K562 (cell line): ENCODE results near the gene CYSRT1. TPM values are rescaled to one million over a fixed set of nuclear protein-coding genes. Genes with fewer than 3 reads are reported as not detected.
A peak's percentile ranks its signal among the peaks of the same experiment; 100 is the strongest.

ENCODE experiments used
- ATAC-seq: fragments of 200-7000 bp; cut with Tn5 transposase; 3 replicates; pipeline ENCODE4 v1.9.1; 2020; ENCODE audit warnings: moderate library complexity
- BruUV-seq: library from RNA; stranded (reverse); fragments of 400-500 nt; replicated peaks from 2 replicates; lab custom pipeline; 2021; lab: Mats Ljungman, UMichigan
- CTCF ChIA-PET: fragments of 300-600 bp; formaldehyde crosslinking; extraction: SDS; loops from one replicate; lab custom pipeline; 2021; ENCODE audit warnings: low intra/inter-chr PET ratio; lab: Yijun Ruan, JAX
- POLR2A ChIA-PET: fragments of 300-600, 350-650 bp; sonication (Branson Sonifier 250); formaldehyde crosslinking; extraction: SDS; loops from one replicate; lab custom pipeline; 2021; ENCODE audit warnings: antibody characterized with exemption, inconsistent platforms; lab: Yijun Ruan, JAX
- DNase-seq, 4 experiments: peaks; one replicate each; pipeline versions ENCODE4 v3.0.0 to v3.0.0-alpha.2; 2011 to 2018; ENCODE audit warnings: low spot score in 3 of 4, mixed read lengths in 3 of 4; ENCODE audit errors: extremely low read depth in 1 of 4
- FAIRE-seq: peaks from 2 replicates; lab custom pipeline; 2011; peaks lifted over from hg19 to GRCh38; lab: Jason Lieb, UNC
- H2AFZ ChIP-seq: 2 replicates; pipeline ENCODE4 v1.6.0; 2011; ENCODE audit warnings: low read depth, low read length, control low read depth, inconsistent platforms
- H3K27ac ChIP-seq: fragments of 200-600 bp; 3 replicates; pipeline ENCODE4 v1.8.0; 2011; ENCODE audit warnings: low read depth, mild to moderate bottlenecking, control low read depth, inconsistent platforms, low read length, moderate library complexity, mixed read lengths; ENCODE audit errors: extremely low read depth
- H3K27me3 ChIP-seq, 2 experiments: fragments of 300-600 bp in 1 of 2; 2 replicates in 1 of 2; 3 replicates in 1 of 2; pipeline versions ENCODE4 v1.6.0 to v1.8.0; 2011; ENCODE audit warnings: inconsistent platforms in 2 of 2, low read length in 2 of 2, mild to moderate bottlenecking in 1 of 2, mixed read lengths in 1 of 2, moderate library complexity in 1 of 2; ENCODE audit not compliant: control insufficient read depth in 2 of 2, insufficient read depth in 2 of 2
- H3K36me3 ChIP-seq: fragments of 300-600 bp; 3 replicates; pipeline ENCODE4 v1.8.0; 2011; ENCODE audit warnings: mild to moderate bottlenecking, low read length, inconsistent platforms; ENCODE audit not compliant: control insufficient read depth, insufficient read depth
- H3K4me1 ChIP-seq, 2 experiments: fragments of 200-600 bp in 1 of 2; replicated peaks in 1 of 2; 2 replicates in 1 of 2; 3 replicates in 1 of 2; pipeline versions ENCODE4 v1.5.1 to v1.8.0; 2011; ENCODE audit warnings: inconsistent platforms in 2 of 2, low read length in 2 of 2, mild to moderate bottlenecking in 1 of 2, mixed read lengths in 1 of 2, moderate library complexity in 1 of 2; ENCODE audit not compliant: control insufficient read depth in 2 of 2, insufficient read depth in 2 of 2
- H3K4me2 ChIP-seq: 2 replicates; pipeline ENCODE4 v1.6.1; 2011; ENCODE audit warnings: low read length, control low read depth, inconsistent platforms, mixed read lengths; ENCODE audit not compliant: insufficient read depth
- H3K4me3 ChIP-seq: fragments of 200-600 bp; sonication (generic), shearing (Covaris generic); 2 replicates; pipeline ENCODE4 v1.5.1; 2016; ENCODE audit warnings: control low read depth, inconsistent platforms
- H3K79me2 ChIP-seq: fragments of 200-600 bp; 3 replicates; pipeline ENCODE4 v1.8.0; 2011; ENCODE audit warnings: low read length, inconsistent platforms; ENCODE audit not compliant: control insufficient read depth, insufficient read depth
- H3K9ac ChIP-seq, 2 experiments: 2 replicates each; pipeline versions ENCODE4 v1.6.0 to v1.6.1; 2011; ENCODE audit warnings: low read depth in 2 of 2, low read length in 2 of 2, control low read depth in 1 of 2, inconsistent platforms in 1 of 2, mild to moderate bottlenecking in 1 of 2, mixed read lengths in 1 of 2; ENCODE audit not compliant: insufficient read depth in 1 of 2
- H3K9me1 ChIP-seq: one replicate; pipeline ENCODE4 v1.6.0; 2011; ENCODE audit warnings: inconsistent platforms, mild to moderate bottlenecking, low read length, moderate library complexity; ENCODE audit not compliant: control insufficient read depth, insufficient read depth
- H3K9me3 ChIP-seq: replicated peaks from 2 replicates; pipeline ENCODE4 v1.5.1; 2011; ENCODE audit warnings: low read depth, low read length, inconsistent platforms; ENCODE audit not compliant: control insufficient read depth, insufficient read depth
- H4K20me1 ChIP-seq: replicated peaks from 2 replicates; pipeline ENCODE4 v1.6.1; 2011; ENCODE audit warnings: low read length, inconsistent platforms, mixed read lengths; ENCODE audit not compliant: control insufficient read depth, insufficient read depth
- NCOA6 ChIP-seq: fragments of 450-650 bp; IDR thresholded peaks from 2 replicates; pipeline ENCODE4 v1.6.1; 2017; ENCODE audit warnings: mild to moderate bottlenecking
- POLR2G ChIP-seq: fragments of 200-400 bp; formaldehyde crosslinking; IDR thresholded peaks from 2 replicates; pipeline ENCODE4 v1.6.1; 2017; ENCODE audit warnings: low read depth, mild to moderate bottlenecking, antibody characterized with exemption, low read length, moderate library complexity
- RBFOX2 ChIP-seq: fragments of 200-400 bp; formaldehyde crosslinking; IDR thresholded peaks from 2 replicates; pipeline ENCODE4 v1.6.1; 2017; ENCODE audit warnings: low read depth, mild to moderate bottlenecking, low read length, moderate library complexity
- RBM25 ChIP-seq: fragments of 200-400 bp; formaldehyde crosslinking; IDR thresholded peaks from 2 replicates; pipeline ENCODE4 v1.6.1; 2018; ENCODE audit warnings: low read length, low read depth, moderate library complexity; ENCODE audit not compliant: severe bottlenecking
- ZKSCAN8 ChIP-seq: fragments of 200-800 bp; sonication (Bioruptor generic); IDR thresholded peaks from 2 replicates; pipeline ENCODE4 v1.6.1; 2016; ENCODE audit warnings: missing genetic modification characterization, missing compliant biosample characterization
- ZNF134 ChIP-seq: fragments of 250-450 bp; sonication (Bioruptor Pico); conservative IDR thresholded peaks from 2 replicates; pipeline ENCODE4 v1.4.0; 2020
- ZNF253 ChIP-seq: fragments of 250-450 bp; sonication (Bioruptor Pico); conservative IDR thresholded peaks from 2 replicates; pipeline ENCODE4 v1.6.1; 2021; ENCODE audit warnings: mild to moderate bottlenecking
- WGBS: fragments of 100-300 bp; shearing (Covaris generic); methylation state at CpG from one replicate; pipeline ENCODE4 v1.1.6; 2016; ENCODE audit warnings: low coverage, mixed read lengths; ENCODE audit not compliant: insufficient coverage; ENCODE audit errors: missing lambda C conversion rate; 5-methylcytosine and 5-hydroxymethylcytosine counted together
- in situ Hi-C: fragments of 300-500 bp; cut with MboI; formaldehyde crosslinking; loops from 4 replicates; pipeline ENCODE4 v1.15.0; 2018; ENCODE audit warnings: inconsistent platforms, mixed read lengths
- intact Hi-C: fragments of 100-400 bp; cut with micrococcal nuclease; formaldehyde crosslinking; loops from 2 replicates; pipeline ENCODE4 v1.14.2; 2022
- polyA plus RNA-seq, 8 experiments: library from polyadenylated mRNA; depleted of rRNA in 4 of 8; stranded (reverse) in 5 of 8; unstranded in 3 of 8; fragments of >200 nt; fragmentation: Nextera tagmentation in 2 of 8; fragmentation: Illumina TruSeq in 1 of 8; extraction: Ambion mirVana in 2 of 8; extraction: Trizol in 1 of 8; gene quantifications; 2 replicates each; pipeline versions ENCODE4 v1.2.1 to v1.2.3, GENCODE V29; 2011 to 2014; ENCODE audit warnings: inconsistent platforms in 1 of 8, missing spikeins in 1 of 8
- total RNA-seq, 7 experiments: library from RNA; depleted of rRNA in 6 of 7; stranded (reverse); fragments of >200 nt in 6 of 7; fragmentation: Illumina TruSeq in 2 of 7; extraction: Trizol in 2 of 7; gene quantifications; 2 replicates each; pipeline versions ENCODE4 v1.2.1 to v1.2.3, GENCODE V29; 2011 to 2021; ENCODE audit warnings: low replicate concordance in 1 of 7
- TF ChIP-seq, protein P1 (sequence below): sonication (generic); IDR thresholded peaks from 2 replicates; pipeline ENCODE4 v1.6.1; 2016
- TF ChIP-seq, protein P2 (sequence below): fragments of 450-650 bp; formaldehyde crosslinking; IDR thresholded peaks from 2 replicates; pipeline ENCODE4 v1.4.0; 2022; ENCODE audit warnings: missing genetic modification characterization
- TF ChIP-seq, protein P3 (sequence below), 2 experiments: fragments of 450-650 bp; conservative IDR thresholded peaks; 2 replicates each; pipeline ENCODE4 v1.6.1; 2017; ENCODE audit warnings: mild to moderate bottlenecking in 2 of 2, moderate library complexity in 2 of 2

The CYSRT1 gene
- total and polyA plus RNA-seq, 9 of the 15 experiments (the other 6 are each of a cell fraction or from before 2014, with no cell fraction given) = 0.04 to 1.4 (median 0.42) TPM; not detected in 3

DNA sequence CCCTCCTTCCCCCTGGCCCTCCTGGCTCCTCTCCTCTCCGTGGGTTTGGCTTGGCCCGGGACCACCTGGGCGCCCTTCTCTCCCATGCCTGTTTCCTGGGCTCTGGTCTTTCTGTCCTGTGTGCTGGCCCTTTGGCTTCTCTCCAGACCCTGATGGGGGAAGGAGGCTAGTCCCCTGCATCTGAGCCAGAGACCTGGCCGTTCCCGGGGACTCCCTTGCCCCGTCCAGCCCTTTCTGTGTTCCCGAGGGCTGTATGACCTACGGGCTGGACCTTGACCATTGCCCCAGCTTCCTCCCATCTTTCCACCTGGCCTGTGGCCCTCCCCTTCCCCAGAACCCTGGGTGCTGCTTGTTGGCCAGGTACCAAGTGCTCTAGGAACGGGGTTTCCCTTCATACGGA lies 38.5 kb downstream of the CYSRT1 start:
- no peak overlapping the region for H2AFZ ChIP-seq
- intact Hi-C loops (no loop called here), in situ Hi-C loops (no loop called here)
- FAIRE-seq (no peak), DNase-seq (no peak), ATAC-seq (no peak)
- no peak overlapping the region for H3K4me2 ChIP-seq
- H3K27me3 ChIP-seq = no peaks in the 10 kb centered on the region
- CTCF ChIA-PET = no interaction called here
- POLR2A ChIA-PET = interaction anchor here (1.0 to 1.1 kb wide), 2 partner anchors 14 to 38 kb away, joined by 3 to 4 read pairs; partner anchors contain the start of genes NRARP and TOR4A
- H3K4me1 ChIP-seq = peaks cover 8 to 38% of the 10 kb centered on the region in 2 experiments; a peak in 4 of 5 replicates
- 90% methylated on average over 8 of the region's 10 CpGs for WGBS
- TF ChIP-seq ZNF253 (CRISPR knock-in tag) (no peak), RBFOX2 (0 out of 2 replicates have a peak, but pooled peaks have one; percentile 9)
- no peaks in the 10 kb centered on the region for H4K20me1 ChIP-seq
- no TSS peak for BruUV-seq
- H3K36me3 ChIP-seq = peaks cover 59% of the 10 kb centered on the region; the same call in 2 of the 3 replicates
- no peak overlapping the region for H3K27ac ChIP-seq
- peaks cover 6% of the 10 kb centered on the region; the same call in 1 of the 3 replicates for H3K79me2 ChIP-seq
- no peak overlapping the region for H3K4me3 ChIP-seq
- H3K9me1 ChIP-seq = no peaks in the 10 kb centered on the region
- H3K9ac ChIP-seq = peak overlapping the region in 1 of 2 experiments; percentile 10; a peak in 1 of 4 replicates
- H3K9me3 ChIP-seq = no peaks in the 10 kb centered on the region

DNA sequence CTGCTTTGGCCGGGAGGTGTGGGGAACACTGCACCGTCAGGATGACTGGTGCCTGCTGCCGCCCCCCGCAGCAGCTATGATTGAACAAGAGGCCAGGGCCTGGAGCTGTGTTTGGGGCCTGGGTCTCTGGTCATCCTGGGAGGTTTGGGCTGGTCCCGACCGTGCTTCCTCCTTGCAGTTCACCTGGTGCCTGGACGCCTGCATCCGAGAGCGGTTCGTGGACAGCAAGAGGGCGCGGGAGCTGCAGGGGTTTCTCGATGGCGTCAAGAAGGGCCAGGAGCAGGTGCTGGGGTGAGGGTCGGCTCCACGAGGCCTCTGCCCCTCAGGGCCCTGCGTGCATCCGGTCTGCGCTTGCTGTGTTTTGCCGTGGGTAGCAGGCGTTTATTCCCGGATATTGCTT lies 39.1 kb downstream of the CYSRT1 start:
- H3K27ac ChIP-seq = no peak overlapping the region
- DNase-seq (no peak), FAIRE-seq (no peak), ATAC-seq (no peak)
- peak overlapping the region in 1 of 2 experiments; percentile 52; a peak in 1 of 4 replicates for H3K9ac ChIP-seq
- H3K4me1 ChIP-seq = peaks cover 13 to 44% of the 10 kb centered on the region in 2 experiments
- H3K79me2 ChIP-seq = peaks cover 5% of the 10 kb centered on the region; the same call in 2 of the 3 replicates
- TF ChIP-seq POLR2G (peak; percentile 64), ZKSCAN8 (CRISPR knock-in tag) (no peak), RBM25 (no peak), NCOA6 (no peak), ZNF134 (CRISPR knock-in tag) (no peak)
- TF ChIP-seq, protein P1, sequence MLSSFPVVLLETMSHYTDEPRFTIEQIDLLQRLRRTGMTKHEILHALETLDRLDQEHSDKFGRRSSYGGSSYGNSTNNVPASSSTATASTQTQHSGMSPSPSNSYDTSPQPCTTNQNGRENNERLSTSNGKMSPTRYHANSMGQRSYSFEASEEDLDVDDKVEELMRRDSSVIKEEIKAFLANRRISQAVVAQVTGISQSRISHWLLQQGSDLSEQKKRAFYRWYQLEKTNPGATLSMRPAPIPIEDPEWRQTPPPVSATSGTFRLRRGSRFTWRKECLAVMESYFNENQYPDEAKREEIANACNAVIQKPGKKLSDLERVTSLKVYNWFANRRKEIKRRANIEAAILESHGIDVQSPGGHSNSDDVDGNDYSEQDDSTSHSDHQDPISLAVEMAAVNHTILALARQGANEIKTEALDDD = no peak
- TF ChIP-seq, protein P2, sequence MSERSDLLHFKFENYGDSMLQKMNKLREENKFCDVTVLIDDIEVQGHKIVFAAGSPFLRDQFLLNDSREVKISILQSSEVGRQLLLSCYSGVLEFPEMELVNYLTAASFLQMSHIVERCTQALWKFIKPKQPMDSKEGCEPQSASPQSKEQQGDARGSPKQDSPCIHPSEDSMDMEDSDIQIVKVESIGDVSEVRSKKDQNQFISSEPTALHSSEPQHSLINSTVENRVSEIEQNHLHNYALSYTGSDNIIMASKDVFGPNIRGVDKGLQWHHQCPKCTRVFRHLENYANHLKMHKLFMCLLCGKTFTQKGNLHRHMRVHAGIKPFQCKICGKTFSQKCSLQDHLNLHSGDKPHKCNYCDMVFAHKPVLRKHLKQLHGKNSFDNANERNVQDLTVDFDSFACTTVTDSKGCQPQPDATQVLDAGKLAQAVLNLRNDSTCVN (CRISPR knock-in tag) = no peak
- TF ChIP-seq, protein P3, sequence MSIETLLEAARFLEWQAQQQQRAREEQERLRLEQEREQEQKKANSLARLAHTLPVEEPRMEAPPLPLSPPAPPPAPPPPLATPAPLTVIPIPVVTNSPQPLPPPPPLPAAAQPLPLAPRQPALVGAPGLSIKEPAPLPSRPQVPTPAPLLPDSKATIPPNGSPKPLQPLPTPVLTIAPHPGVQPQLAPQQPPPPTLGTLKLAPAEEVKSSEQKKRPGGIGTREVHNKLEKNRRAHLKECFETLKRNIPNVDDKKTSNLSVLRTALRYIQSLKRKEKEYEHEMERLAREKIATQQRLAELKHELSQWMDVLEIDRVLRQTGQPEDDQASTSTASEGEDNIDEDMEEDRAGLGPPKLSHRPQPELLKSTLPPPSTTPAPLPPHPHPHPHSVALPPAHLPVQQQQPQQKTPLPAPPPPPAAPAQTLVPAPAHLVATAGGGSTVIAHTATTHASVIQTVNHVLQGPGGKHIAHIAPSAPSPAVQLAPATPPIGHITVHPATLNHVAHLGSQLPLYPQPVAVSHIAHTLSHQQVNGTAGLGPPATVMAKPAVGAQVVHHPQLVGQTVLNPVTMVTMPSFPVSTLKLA (conservative IDR thresholded peaks at IDR 0.05) = no peak
- ChIA-PET CTCF (no interaction called here), POLR2A (interaction anchor here (1.0 to 2.2 kb wide), 4 partner anchors 13 to 38 kb away, joined by 3 to 5 read pairs (median 4); partner anchors contain the start of genes NRARP and TOR4A)
- WGBS = 89% methylated on average over 18 of the region's 22 CpGs
- H3K36me3 ChIP-seq = peaks cover 59% of the 10 kb centered on the region; the same call in 2 of the 3 replicates
- no peak overlapping the region for H3K4me2 ChIP-seq
- intact Hi-C loops (no loop called here), in situ Hi-C loops (no loop called here)
- no peaks in the 10 kb centered on the region for H3K27me3 ChIP-seq
- no peaks in the 10 kb centered on the region for H3K9me3 ChIP-seq
- BruUV-seq = no TSS peak
- H4K20me1 ChIP-seq = no peaks in the 10 kb centered on the region
- H3K4me3 ChIP-seq = no peak overlapping the region
- H3K9me1 ChIP-seq = no peaks in the 10 kb centered on the region
- H2AFZ ChIP-seq = no peak overlapping the region
